SU-DHL-6 (cell line): ENCODE data around the gene GPAM.

Source experiments
- EZH2phosphoT487 ChIP-seq: fragments of 200-600 bp; sonication (generic), shearing (Covaris generic); conservative IDR thresholded peaks from 2 replicates; pipeline ENCODE4 v1.6.1; 2018; ENCODE audit warnings: mild to moderate bottlenecking, antibody characterized with exemption, low read length, moderate library complexity, mixed read lengths
- TF ChIP-seq, protein P1 (sequence below): fragments of 200-600 bp; sonication (generic); IDR thresholded peaks from one replicate; pipeline ENCODE4 v1.5.1; 2017; ENCODE audit warnings: antibody characterized with exemption, mild to moderate bottlenecking, low read length, moderate library complexity; ENCODE audit not compliant: insufficient read depth, poor library complexity, severe bottlenecking

DNA sequence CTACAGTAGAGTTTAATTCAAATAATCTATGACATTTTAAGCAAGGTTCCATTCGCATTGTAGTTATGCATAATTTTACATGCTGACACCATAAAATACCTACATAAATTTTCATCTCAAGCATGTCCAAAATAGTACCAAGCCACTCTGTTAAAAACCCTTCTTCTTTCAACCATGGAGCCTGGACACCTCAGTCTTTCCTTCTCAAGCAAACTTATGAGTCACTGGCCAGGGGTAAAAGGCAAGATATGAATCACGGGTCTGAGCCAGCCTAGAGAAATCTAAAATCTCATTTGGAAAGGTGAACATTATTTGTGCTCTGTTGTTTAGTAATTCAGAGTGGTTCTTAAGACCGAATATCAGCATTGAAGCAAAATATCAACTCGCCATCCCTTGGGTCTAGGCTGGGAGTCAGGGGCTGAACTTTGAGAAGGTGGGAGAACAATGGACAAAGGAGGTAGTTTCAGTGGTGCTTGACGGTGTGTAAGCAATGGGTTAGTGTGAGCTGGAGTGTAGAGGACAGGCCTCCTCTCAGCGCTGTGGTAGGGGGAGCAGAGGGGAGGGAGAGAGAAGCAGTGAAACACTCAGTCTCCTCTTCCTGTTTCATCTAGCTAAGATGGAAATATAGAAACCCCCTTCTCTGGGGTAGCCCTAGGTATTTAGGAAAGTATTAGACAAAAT lies 19.1 kb upstream of the GPAM start:
- TF ChIP-seq, protein P1, sequence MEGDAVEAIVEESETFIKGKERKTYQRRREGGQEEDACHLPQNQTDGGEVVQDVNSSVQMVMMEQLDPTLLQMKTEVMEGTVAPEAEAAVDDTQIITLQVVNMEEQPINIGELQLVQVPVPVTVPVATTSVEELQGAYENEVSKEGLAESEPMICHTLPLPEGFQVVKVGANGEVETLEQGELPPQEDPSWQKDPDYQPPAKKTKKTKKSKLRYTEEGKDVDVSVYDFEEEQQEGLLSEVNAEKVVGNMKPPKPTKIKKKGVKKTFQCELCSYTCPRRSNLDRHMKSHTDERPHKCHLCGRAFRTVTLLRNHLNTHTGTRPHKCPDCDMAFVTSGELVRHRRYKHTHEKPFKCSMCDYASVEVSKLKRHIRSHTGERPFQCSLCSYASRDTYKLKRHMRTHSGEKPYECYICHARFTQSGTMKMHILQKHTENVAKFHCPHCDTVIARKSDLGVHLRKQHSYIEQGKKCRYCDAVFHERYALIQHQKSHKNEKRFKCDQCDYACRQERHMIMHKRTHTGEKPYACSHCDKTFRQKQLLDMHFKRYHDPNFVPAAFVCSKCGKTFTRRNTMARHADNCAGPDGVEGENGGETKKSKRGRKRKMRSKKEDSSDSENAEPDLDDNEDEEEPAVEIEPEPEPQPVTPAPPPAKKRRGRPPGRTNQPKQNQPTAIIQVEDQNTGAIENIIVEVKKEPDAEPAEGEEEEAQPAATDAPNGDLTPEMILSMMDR, result no peak
- TF ChIP-seq EZH2phosphoT487, result no peak
